NCI-H1092 (cell line): Measurements from ENCODE around the gene FYN.
"Not testable (repeated sequence)": the region's sequence is repeated elsewhere in the genome, so short reads cannot be mapped to it uniquely, and the experiment has no call there.

Experiments used
- DNase-seq: peaks from one replicate; lab custom pipeline; 2025; lab: John Stamatoyannopoulos, UW

FYN gene

GRCh38 chr6:111660531-111660930 is 212.7 kb downstream of the FYN start:
- DNase-seq = no peak

GRCh38 chr6:111658462-111659154 is 214.6 kb downstream of the FYN start:
- no peak for DNase-seq

GRCh38 chr6:111657146-111657545 is 216.1 kb downstream of the FYN start:
- no peak for DNase-seq

GRCh38 chr6:111653979-111654378 is 219.3 kb downstream of the FYN start:
- DNase-seq = no peak

GRCh38 chr6:111653434-111653833 is 219.8 kb downstream of the FYN start:
- no peak for DNase-seq

- DNase-seq = no peak
These were observed 221.1 kb downstream of the FYN start for GRCh38 chr6:111652156-111652555.

GRCh38 chr6:111651185-111652034 is 221.8 kb downstream of the FYN start:
- DNase-seq = peak; percentile 19

- DNase-seq = no peak
These were observed 223.2 kb downstream of the FYN start for GRCh38 chr6:111650049-111650448.

- DNase-seq = no peak
These were observed 225.2 kb downstream of the FYN start for GRCh38 chr6:111648100-111648499.

- no peak for DNase-seq
These were observed 226.3 kb downstream of the FYN start for GRCh38 chr6:111646942-111647341.

GRCh38 chr6:111646034-111646433 is 227.2 kb downstream of the FYN start:
- DNase-seq = no peak

- no peak for DNase-seq
These were observed 228.3 kb downstream of the FYN start for GRCh38 chr6:111644893-111645430.

- peak; percentile 13 for DNase-seq
These were observed 230.6 kb downstream of the FYN start for GRCh38 chr6:111642463-111643158.

GRCh38 chr6:111639266-111639665 is 234.0 kb downstream of the FYN start:
- no peak for DNase-seq

- not testable (repeated sequence) for DNase-seq
These were observed 238.3 kb downstream of the FYN start for GRCh38 chr6:111634981-111635380.

- no peak for DNase-seq
These were observed 239.4 kb downstream of the FYN start for GRCh38 chr6:111633822-111634221.

GRCh38 chr6:111632468-111633247 is 240.6 kb downstream of the FYN start:
- DNase-seq = no peak

GRCh38 chr6:111631903-111632460 is 241.3 kb downstream of the FYN start:
- DNase-seq = no peak

- DNase-seq = no peak
These were observed 242.2 kb downstream of the FYN start for GRCh38 chr6:111631018-111631417.

- no peak for DNase-seq
These were observed 245.0 kb downstream of the FYN start for GRCh38 chr6:111628142-111628850.

GRCh38 chr6:111626441-111626840 is 246.8 kb downstream of the FYN start:
- DNase-seq = no peak
